IMR-90 (cell line): ENCODE data around the gene SPATA3. TPM values are rescaled to one million over a fixed set of nuclear protein-coding genes. Genes with fewer than 3 reads are reported as not detected.

Experiments used
- ATAC-seq: fragments of 200-7000 bp; cut with Tn5 transposase; 2 replicates; pipeline ENCODE4 v1.9.1; 2020; ENCODE audit warnings: low read depth, mild to moderate bottlenecking, moderate library complexity
- BruUV-seq: library from RNA; stranded (reverse); fragments of 400-500 nt; replicated peaks from 2 replicates; lab custom pipeline; 2021; lab: Mats Ljungman, UMichigan
- CTCF ChIA-PET: fragments of 300-600 bp; formaldehyde crosslinking; extraction: SDS; loops from one replicate; lab custom pipeline; 2021; ENCODE audit warnings: antibody characterized with exemption; lab: Yijun Ruan, JAX
- POLR2A ChIA-PET: fragments of 300-600 bp; sonication (Branson Sonifier 250); formaldehyde crosslinking; loops from one replicate; lab custom pipeline; 2022; ENCODE audit warnings: antibody characterized with exemption; ENCODE audit not compliant: unreplicated experiment; lab: Charles Lee
- DNase-seq: peaks from one replicate; pipeline ENCODE4 v3.0.0; 2013
- H2AFZ ChIP-seq: replicated peaks from 2 replicates; pipeline ENCODE3; 2013; ENCODE audit warnings: low read length, mild to moderate bottlenecking; ENCODE audit not compliant: poor library complexity
- H2AK5ac ChIP-seq: 2 replicates; pipeline ENCODE4 v1.6.1; 2013; ENCODE audit warnings: low read depth, low read length, inconsistent platforms
- H2AK9ac ChIP-seq: replicated peaks from 2 replicates; pipeline ENCODE3; 2013; ENCODE audit warnings: mild to moderate bottlenecking, low read depth, low read length, moderate library complexity; ENCODE audit not compliant: poor library complexity
- H2BK120ac ChIP-seq: 2 replicates; pipeline ENCODE4 v1.6.1; 2013; ENCODE audit warnings: low read depth, low read length, inconsistent platforms
- H2BK15ac ChIP-seq: 3 replicates; pipeline ENCODE4 v1.6.1; 2013; ENCODE audit warnings: low read depth, low read length, inconsistent platforms
- H2BK20ac ChIP-seq: 2 replicates; pipeline ENCODE4 v1.6.1; 2013; ENCODE audit warnings: low read depth, mild to moderate bottlenecking, inconsistent platforms, low read length, moderate library complexity
- H2BK5ac ChIP-seq: 2 replicates; pipeline ENCODE4 v1.6.1; 2013; ENCODE audit warnings: mild to moderate bottlenecking, low read depth, low read length, inconsistent platforms; ENCODE audit not compliant: poor library complexity, severe bottlenecking
- H3K14ac ChIP-seq: replicated peaks from 2 replicates; pipeline ENCODE4 v1.6.1; 2013; ENCODE audit warnings: low read depth, low read length, inconsistent platforms
- H3K18ac ChIP-seq: 2 replicates; pipeline ENCODE4 v1.6.1; 2013; ENCODE audit warnings: low read depth, low read length, control low read depth
- H3K23ac ChIP-seq: 2 replicates; pipeline ENCODE4 v1.6.1; 2013; ENCODE audit warnings: low read depth, low read length, inconsistent platforms
- H3K27ac ChIP-seq: 2 replicates; pipeline ENCODE4 v1.5.1; 2013; ENCODE audit warnings: mild to moderate bottlenecking, control low read depth, low read length; ENCODE audit not compliant: insufficient read depth
- H3K27me3 ChIP-seq: 2 replicates; pipeline ENCODE4 v1.6.1; 2013; ENCODE audit warnings: low read length; ENCODE audit not compliant: control insufficient read depth, insufficient read depth
- H3K36me3 ChIP-seq: 2 replicates; pipeline ENCODE4 v1.6.1; 2013; ENCODE audit warnings: low read length, mixed read lengths; ENCODE audit not compliant: control insufficient read depth, insufficient read depth
- H3K4ac ChIP-seq: 2 replicates; pipeline ENCODE4 v1.6.1; 2013; ENCODE audit warnings: low read depth, low read length, inconsistent platforms
- H3K4me1 ChIP-seq: 2 replicates; pipeline ENCODE4 v1.6.1; 2013; ENCODE audit warnings: low read length, mixed read lengths; ENCODE audit not compliant: control insufficient read depth, insufficient read depth
- H3K4me2 ChIP-seq: 2 replicates; pipeline ENCODE4 v1.6.1; 2013; ENCODE audit warnings: low read depth, mild to moderate bottlenecking, control low read depth, low read length, moderate library complexity
- H3K4me3 ChIP-seq: 2 replicates; pipeline ENCODE4 v1.5.1; 2013; ENCODE audit warnings: low read depth, mild to moderate bottlenecking, control low read depth, low read length, moderate library complexity; ENCODE audit not compliant: insufficient read depth
- H3K56ac ChIP-seq: 2 replicates; pipeline ENCODE4 v1.6.1; 2013; ENCODE audit warnings: low read length, inconsistent platforms; ENCODE audit not compliant: insufficient read depth; ENCODE audit errors: extremely low read depth
- H3K79me1 ChIP-seq, 2 experiments: 2 replicates each; pipeline ENCODE4 v1.6.1; 2013; ENCODE audit warnings: low read length in 2 of 2, inconsistent platforms in 1 of 2, low read depth in 1 of 2
- H3K9ac ChIP-seq: 2 replicates; pipeline ENCODE4 v1.6.1; 2013; ENCODE audit warnings: low read depth, low read length, control low read depth
- H3K9me1 ChIP-seq: 2 replicates; pipeline ENCODE4 v1.6.1; 2013; ENCODE audit warnings: low read length, inconsistent platforms; ENCODE audit not compliant: insufficient read depth
- H3K9me3 ChIP-seq: 2 replicates; pipeline ENCODE4 v1.6.1; 2013; ENCODE audit warnings: low read length; ENCODE audit not compliant: control insufficient read depth, insufficient read depth
- H4K20me1 ChIP-seq: 2 replicates; pipeline ENCODE4 v1.6.1; 2013; ENCODE audit warnings: low read length, inconsistent platforms; ENCODE audit not compliant: insufficient read depth
- H4K5ac ChIP-seq: 2 replicates; pipeline ENCODE4 v1.6.1; 2013; ENCODE audit warnings: mild to moderate bottlenecking, low read depth, low read length, control low read depth
- H4K8ac ChIP-seq, 2 experiments: 2 replicates each; pipeline ENCODE4 v1.6.1; 2013; ENCODE audit warnings: low read depth in 2 of 2, low read length in 2 of 2, control low read depth in 1 of 2, inconsistent platforms in 1 of 2
- H4K91ac ChIP-seq: 2 replicates; pipeline ENCODE4 v1.6.1; 2013; ENCODE audit warnings: low read depth, low read length, inconsistent platforms; ENCODE audit not compliant: insufficient read depth
- BHLHE40 ChIP-seq: fragments of 150-350 bp; IDR thresholded peaks from 2 replicates; pipeline ENCODE4 v1.6.1; 2016; ENCODE audit warnings: mild to moderate bottlenecking, low read depth, low read length
- CEBPB ChIP-seq: IDR thresholded peaks from 2 replicates; pipeline ENCODE4 v1.6.1; 2012; ENCODE audit warnings: low read depth, low read length, improper control_type of control experiment
- CHD1 ChIP-seq: IDR thresholded peaks from 2 replicates; pipeline ENCODE4 v1.6.1; 2012; ENCODE audit warnings: low read depth, low read length, improper control_type of control experiment
- CTCF ChIP-seq: conservative IDR thresholded peaks from 2 replicates; pipeline ENCODE4 v1.5.1; 2012; ENCODE audit warnings: mild to moderate bottlenecking, low read depth, low read length, improper control_type of control experiment
- ELK1 ChIP-seq: fragments of 150-350 bp; IDR thresholded peaks from 2 replicates; pipeline ENCODE4 v1.6.1; 2016; ENCODE audit warnings: low read depth, mild to moderate bottlenecking, low read length, moderate library complexity, borderline replicate concordance
- FOS ChIP-seq: fragments of 150-350 bp; IDR thresholded peaks from 2 replicates; pipeline ENCODE4 v1.6.1; 2016; ENCODE audit warnings: low read depth, low read length
- MAFK ChIP-seq: IDR thresholded peaks from 2 replicates; pipeline ENCODE4 v1.6.1; 2012; ENCODE audit warnings: low read depth, low read length, improper control_type of control experiment
- MAZ ChIP-seq: IDR thresholded peaks from 2 replicates; pipeline ENCODE4 v1.6.1; 2012; ENCODE audit warnings: low read depth, mild to moderate bottlenecking, low read length, improper control_type of control experiment, moderate library complexity, borderline replicate concordance
- MXI1 ChIP-seq: IDR thresholded peaks from 2 replicates; pipeline ENCODE4 v1.6.1; 2012; ENCODE audit warnings: low read depth, mild to moderate bottlenecking, low read length, moderate library complexity, borderline replicate concordance
- NFE2L2 ChIP-seq: fragments of 150-350 bp; IDR thresholded peaks from 2 replicates; pipeline ENCODE4 v1.6.1; 2016; ENCODE audit warnings: low read depth, mild to moderate bottlenecking, low read length
- POLR2A ChIP-seq: IDR thresholded peaks from 2 replicates; pipeline ENCODE4 v1.6.1; 2012; ENCODE audit warnings: mild to moderate bottlenecking, low read depth, low read length
- RAD21 ChIP-seq: IDR thresholded peaks from 2 replicates; pipeline ENCODE4 v1.6.1; 2012; ENCODE audit warnings: low read length, improper control_type of control experiment
- RCOR1 ChIP-seq: IDR thresholded peaks from 2 replicates; pipeline ENCODE4 v1.6.1; 2012; ENCODE audit warnings: mild to moderate bottlenecking, low read length, improper control_type of control experiment; ENCODE audit not compliant: insufficient replicate concordance
- RFX5 ChIP-seq: IDR thresholded peaks from 2 replicates; pipeline ENCODE4 v1.8.0; 2012; ENCODE audit warnings: low read depth, mild to moderate bottlenecking, low read length, moderate library complexity
- SMC3 ChIP-seq: fragments of 150-350 bp; IDR thresholded peaks from 2 replicates; pipeline ENCODE4 v1.6.1; 2016; ENCODE audit warnings: low read depth, mild to moderate bottlenecking, antibody characterized with exemption, low read length, moderate library complexity
- USF2 ChIP-seq: fragments of 150-350 bp; IDR thresholded peaks from 2 replicates; pipeline ENCODE4 v1.6.1; 2017; ENCODE audit warnings: mild to moderate bottlenecking, antibody characterized with exemption, low read length, low read depth
- WGBS, 2 experiments: methylation state at CpG; one replicate each; pipeline versions ENCODE4 v1.1.5 to v1.1.7; 2013; ENCODE audit warnings: missing lambda C conversion rate in 2 of 2; ENCODE audit not compliant: insufficient read length in 1 of 2; ENCODE audit errors: extremely low coverage in 2 of 2; 5-methylcytosine and 5-hydroxymethylcytosine counted together
- dilution Hi-C: fragments of 300-500 bp; cut with HindIII; formaldehyde crosslinking; loops from one replicate; pipeline ENCODE4 v1.14.3; 2018; ENCODE audit warnings: low sequenced_read_pairs; ENCODE audit not compliant: unreplicated experiment
- in situ Hi-C: fragments of 300-500 bp; cut with MboI; formaldehyde crosslinking; loops from 3 replicates; pipeline ENCODE4 v1.14.3; 2019; ENCODE audit warnings: low sequenced_read_pairs, inconsistent platforms, mixed read lengths
- intact Hi-C: fragments of 100-400 bp; cut with micrococcal nuclease; formaldehyde crosslinking; loops from 2 replicates; pipeline ENCODE4 v1.10.0; 2022
- polyA plus RNA-seq, 3 experiments: library from polyadenylated mRNA; depleted of rRNA; stranded (reverse); fragments of >200 nt; gene quantifications; 2 replicates each; pipeline ENCODE4 v1.2.3, GENCODE V29; 2012; ENCODE audit warnings: low replicate concordance in 1 of 3
- total RNA-seq: library from RNA; depleted of rRNA; stranded (reverse); fragments of >200 nt; gene quantifications from 2 replicates; pipeline ENCODE4 v1.2.3, GENCODE V29; 2012

The SPATA3 gene
- total and polyA plus RNA-seq, 2 of the 4 experiments (the other 2 are of a cell fraction) = not detected

GRCh38 chr2:231017231-231017598 lies 21.3 kb downstream of the SPATA3 start:
- ChIA-PET POLR2A (no interaction called here), CTCF (no interaction called here)
- Histone ChIP-seq H2AK5ac (no peak overlapping the region), H4K20me1 (no peaks in the 10 kb centered on the region), H4K5ac (no peak overlapping the region), H3K36me3 (no peaks in the 10 kb centered on the region), H4K8ac (no peak overlapping the region), H3K18ac (no peak overlapping the region), H3K4me3 (no peak overlapping the region), H4K91ac (no peak overlapping the region), H3K9me1 (no peaks in the 10 kb centered on the region), H3K4ac (no peak overlapping the region), H3K79me1 (no peaks in the 10 kb centered on the region), H2BK120ac (no peak overlapping the region), H3K56ac (no peak overlapping the region), H2BK15ac (no peak overlapping the region), H2BK5ac (no peak overlapping the region), H3K27me3 (peaks cover 39% of the 10 kb centered on the region), H3K27ac (no peak overlapping the region), H3K14ac (no peak overlapping the region), H3K9me3 (no peaks in the 10 kb centered on the region), H3K4me1 (no peaks in the 10 kb centered on the region), H2AK9ac (no peak overlapping the region), H2AFZ (no peak overlapping the region), H3K9ac (no peak overlapping the region), H3K4me2 (no peak overlapping the region), H3K23ac (no peak overlapping the region), H2BK20ac (no peak overlapping the region)
- TF ChIP-seq FOS (no peak), MXI1 (no peak), CHD1 (no peak), BHLHE40 (no peak), MAFK (no peak), NFE2L2 (no peak), RAD21 (no peak), USF2 (no peak), RFX5 (no peak), SMC3 (no peak), CEBPB (no peak), POLR2A (no peak), ELK1 (no peak), CTCF (no peak), RCOR1 (no peak), MAZ (no peak)
- intact Hi-C loops = loop anchor here (10.0 kb wide), 1 partner anchor 62 kb away; no protein-coding TSS in a partner anchor
- DNase-seq (no peak), ATAC-seq (no peak)
- WGBS, 2 experiments = 38% methylated on average over 2 of the region's 4 CpGs; no CpG with 5 or more reads in 1 of the 2 experiments
- in situ Hi-C loops = no loop called here
- no TSS peak for BruUV-seq
- dilution Hi-C loops = no loop called here
